ENCODE data around the gene CHN2.

Gene CHN2

GRCh38 chr7:29202651-29203069, 8.1 kb downstream of the CHN2 start:
- Histone ChIP-seq H3K9me2 (replicated peaks; ENCODE audit: insufficient read depth, low read length) (no peaks in the 10 kb centered on the region), H3K9me3 (ENCODE audit: insufficient read depth, low read length) (no peaks in the 10 kb centered on the region), H3K9ac (ENCODE audit: low read length) (no peak overlapping the region), H4K20me1 (ENCODE audit: low read depth, low read length) (no peaks in the 10 kb centered on the region), H3K36me3 (ENCODE audit: low read length) (no peaks in the 10 kb centered on the region), H3F3A (ENCODE audit: insufficient read depth) (no peaks in the 10 kb centered on the region), H2AFZ (ENCODE audit: low read depth, low read length, severe bottlenecking) (peak overlapping the region; percentile 12), H3K27me3 (ENCODE audit: low read length) (no peaks in the 10 kb centered on the region), H3K79me2 (ENCODE audit: insufficient read depth, low read length) (no peaks in the 10 kb centered on the region), H3K4me2 (ENCODE audit: low read depth, low read length, poor library complexity, severe bottlenecking) (no peak overlapping the region), H3K27ac (ENCODE audit: low read depth, low read length) (no peak overlapping the region), H3K4me3 (ENCODE audit: insufficient read depth, low read length, poor library complexity, severe bottlenecking) (no peak overlapping the region)
- TF ChIP-seq CTCF (IDR thresholded peaks at IDR 0.05; ENCODE audit: insufficient read depth, low read length, poor library complexity, severe bottlenecking) (no peak), EZH2phosphoT487 (conservative IDR thresholded peaks at IDR 0.05; ENCODE audit: low read length) (no peak)

DNA sequence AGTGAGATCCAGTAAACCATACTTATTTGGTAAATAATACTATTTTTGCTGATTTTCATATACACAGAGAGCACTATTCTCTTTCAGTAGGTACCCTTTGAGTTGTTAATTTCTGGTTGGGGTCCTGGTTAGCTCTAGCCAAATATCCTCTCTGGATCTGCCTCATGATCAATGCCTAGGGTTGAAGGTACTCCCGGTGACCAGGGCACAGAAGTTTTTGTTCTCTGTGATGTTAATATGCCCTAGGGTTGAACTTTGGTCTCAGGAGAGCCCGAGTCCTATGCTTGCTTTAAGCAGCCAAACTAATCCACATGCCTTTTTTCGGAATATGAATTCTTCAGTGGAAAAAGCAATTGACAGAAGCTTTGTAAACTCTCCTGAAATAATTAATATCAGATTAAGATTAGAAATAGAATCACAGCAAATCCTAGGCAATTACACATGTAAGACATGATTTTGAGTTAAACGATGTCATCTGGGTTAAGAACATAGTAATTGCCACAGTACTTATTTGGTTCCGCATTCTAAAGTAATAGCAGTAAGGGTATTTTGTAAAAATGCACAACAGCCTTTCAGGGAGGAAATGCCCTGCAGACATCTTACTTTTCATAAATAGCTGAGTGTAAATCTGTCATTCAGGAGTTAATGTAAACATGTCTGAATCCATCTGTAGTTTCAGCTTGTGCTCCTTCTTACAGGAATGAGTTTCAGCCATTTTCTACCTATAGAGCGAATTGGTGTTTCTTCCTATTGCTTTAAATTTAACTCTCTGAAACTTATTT, 10.1 kb downstream of the CHN2 start:
- H3K27ac ChIP-seq (ENCODE audit: low read depth, low read length): no peak overlapping the region
- H3K9ac ChIP-seq (ENCODE audit: low read length): no peak overlapping the region
- no peaks in the 10 kb centered on the region for H3K79me2 ChIP-seq (ENCODE audit: insufficient read depth, low read length)

GRCh38 chr7:29207162-29207801, 12.7 kb downstream of the CHN2 start:
- no peaks in the 10 kb centered on the region for H3K27me3 ChIP-seq (ENCODE audit: low read length)
- no peak overlapping the region for H2AFZ ChIP-seq (ENCODE audit: low read depth, low read length, severe bottlenecking)
- H3K9ac ChIP-seq (ENCODE audit: low read length): no peak overlapping the region
- no peaks in the 10 kb centered on the region for H4K20me1 ChIP-seq (ENCODE audit: low read depth, low read length)
- no peak overlapping the region for H3K4me3 ChIP-seq (ENCODE audit: insufficient read depth, low read length, poor library complexity, severe bottlenecking)
- no peak overlapping the region for H3K4me2 ChIP-seq (ENCODE audit: low read depth, low read length, poor library complexity, severe bottlenecking)
- H3F3A ChIP-seq (ENCODE audit: insufficient read depth): no peaks in the 10 kb centered on the region
- H3K9me3 ChIP-seq (ENCODE audit: insufficient read depth, low read length): no peaks in the 10 kb centered on the region
- H3K27ac ChIP-seq (ENCODE audit: low read depth, low read length): no peak overlapping the region
- no peaks in the 10 kb centered on the region for H3K9me2 ChIP-seq (replicated peaks; ENCODE audit: insufficient read depth, low read length)
- no peaks in the 10 kb centered on the region for H3K79me2 ChIP-seq (ENCODE audit: insufficient read depth, low read length)
- TF ChIP-seq CTCF (IDR thresholded peaks at IDR 0.05; ENCODE audit: insufficient read depth, low read length, poor library complexity, severe bottlenecking) (no peak), EZH2phosphoT487 (conservative IDR thresholded peaks at IDR 0.05; ENCODE audit: low read length) (no peak)
- no peaks in the 10 kb centered on the region for H3K36me3 ChIP-seq (ENCODE audit: low read length)

More for the DNA sequence above, 10.1 kb downstream of the CHN2 start:
- Histone ChIP-seq H3K36me3 (ENCODE audit: low read length) (no peaks in the 10 kb centered on the region), H2AFZ (ENCODE audit: low read depth, low read length, severe bottlenecking) (no peak overlapping the region), H3K9me2 (replicated peaks; ENCODE audit: insufficient read depth, low read length) (no peaks in the 10 kb centered on the region), H3F3A (ENCODE audit: insufficient read depth) (no peaks in the 10 kb centered on the region), H4K20me1 (ENCODE audit: low read depth, low read length) (no peaks in the 10 kb centered on the region), H3K9me3 (ENCODE audit: insufficient read depth, low read length) (no peaks in the 10 kb centered on the region), H3K4me3 (ENCODE audit: insufficient read depth, low read length, poor library complexity, severe bottlenecking) (no peak overlapping the region), H3K4me2 (ENCODE audit: low read depth, low read length, poor library complexity, severe bottlenecking) (no peak overlapping the region), H3K27me3 (ENCODE audit: low read length) (no peaks in the 10 kb centered on the region)
- no peak for TF ChIP-seq CTCF (IDR thresholded peaks at IDR 0.05; ENCODE audit: insufficient read depth, low read length, poor library complexity, severe bottlenecking)
- no peak for TF ChIP-seq EZH2phosphoT487 (conservative IDR thresholded peaks at IDR 0.05; ENCODE audit: low read length)
